ENCODE measurements around the gene KIF3B.
"Not testable (repeated sequence)": the region's sequence is repeated elsewhere in the genome, so short reads cannot be mapped to it uniquely, and the experiment has no call there.

Gene KIF3B

DNA sequence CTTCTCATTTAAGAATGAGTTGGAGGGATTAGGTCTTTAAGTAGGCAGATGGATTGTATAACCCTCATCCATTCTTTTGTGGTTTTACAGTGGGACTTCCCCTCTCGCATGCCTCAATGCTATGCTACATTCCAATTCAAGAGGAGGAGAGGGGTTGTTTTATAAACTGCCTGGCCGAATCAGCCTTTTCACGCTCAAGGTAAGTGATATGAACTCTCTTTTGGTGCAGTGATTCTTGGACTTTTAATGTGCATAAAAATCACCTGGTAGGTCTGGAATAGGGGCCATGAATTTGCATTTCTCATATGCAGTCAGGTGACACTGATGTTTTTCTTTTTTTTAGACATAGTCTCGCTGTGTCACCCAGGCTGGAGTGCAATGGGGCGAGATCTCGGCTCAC, 91.5 kb downstream of the KIF3B start:
- peaks cover 40% of the 10 kb centered on the region for H3K4me1 ChIP-seq (ENCODE audit: low read length)
- H3K9me3 ChIP-seq (replicated peaks; ENCODE audit: insufficient read depth, low read length), result no peaks in the 10 kb centered on the region
- H3K4me2 ChIP-seq (ENCODE audit: low read depth, low read length), result peak overlapping the region; percentile 83
- H3K79me2 ChIP-seq (ENCODE audit: low read length), result peaks cover 95% of the 10 kb centered on the region
- H3K9me2 ChIP-seq (replicated peaks; ENCODE audit: insufficient read depth, low read length), result no peaks in the 10 kb centered on the region
- H3K36me3 ChIP-seq (replicated peaks; ENCODE audit: insufficient read depth, low read length), result no peaks in the 10 kb centered on the region; the same call in 1 of the 2 replicates
- peaks cover 24% of the 10 kb centered on the region; the same call in 1 of the 2 replicates for H4K20me1 ChIP-seq (ENCODE audit: insufficient read depth, low read length)
- H3K9ac ChIP-seq (ENCODE audit: low read length), result peak overlapping the region; percentile 22; the same call in 1 of the 2 replicates
- no peak for TF ChIP-seq EZH2phosphoT487 (IDR thresholded peaks at IDR 0.05; ENCODE audit: low read length)
- no peak for TF ChIP-seq EZH2 (optimal IDR thresholded peaks at IDR 0.05; ENCODE audit: low read depth, low read length)
- TF ChIP-seq, protein P1, sequence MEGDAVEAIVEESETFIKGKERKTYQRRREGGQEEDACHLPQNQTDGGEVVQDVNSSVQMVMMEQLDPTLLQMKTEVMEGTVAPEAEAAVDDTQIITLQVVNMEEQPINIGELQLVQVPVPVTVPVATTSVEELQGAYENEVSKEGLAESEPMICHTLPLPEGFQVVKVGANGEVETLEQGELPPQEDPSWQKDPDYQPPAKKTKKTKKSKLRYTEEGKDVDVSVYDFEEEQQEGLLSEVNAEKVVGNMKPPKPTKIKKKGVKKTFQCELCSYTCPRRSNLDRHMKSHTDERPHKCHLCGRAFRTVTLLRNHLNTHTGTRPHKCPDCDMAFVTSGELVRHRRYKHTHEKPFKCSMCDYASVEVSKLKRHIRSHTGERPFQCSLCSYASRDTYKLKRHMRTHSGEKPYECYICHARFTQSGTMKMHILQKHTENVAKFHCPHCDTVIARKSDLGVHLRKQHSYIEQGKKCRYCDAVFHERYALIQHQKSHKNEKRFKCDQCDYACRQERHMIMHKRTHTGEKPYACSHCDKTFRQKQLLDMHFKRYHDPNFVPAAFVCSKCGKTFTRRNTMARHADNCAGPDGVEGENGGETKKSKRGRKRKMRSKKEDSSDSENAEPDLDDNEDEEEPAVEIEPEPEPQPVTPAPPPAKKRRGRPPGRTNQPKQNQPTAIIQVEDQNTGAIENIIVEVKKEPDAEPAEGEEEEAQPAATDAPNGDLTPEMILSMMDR (IDR thresholded peaks at IDR 0.05; ENCODE audit: low read length), result no peak
- no peaks in the 10 kb centered on the region for H3K27me3 ChIP-seq (replicated peaks; ENCODE audit: insufficient read depth, low read length)
- peak overlapping the region; percentile 26 for H3K4me3 ChIP-seq (ENCODE audit: low read length)
- H3K27ac ChIP-seq (ENCODE audit: low read length), result peak overlapping the region; percentile 63; the same call in 1 of the 2 replicates
- H3F3A ChIP-seq (ENCODE audit: insufficient read depth, low read length), result peaks cover 25% of the 10 kb centered on the region
- peak; percentile 42 for DNase-seq
- peak overlapping the region; percentile 19; the same call in 1 of the 2 replicates for H2AFZ ChIP-seq (ENCODE audit: low read length)

DNA sequence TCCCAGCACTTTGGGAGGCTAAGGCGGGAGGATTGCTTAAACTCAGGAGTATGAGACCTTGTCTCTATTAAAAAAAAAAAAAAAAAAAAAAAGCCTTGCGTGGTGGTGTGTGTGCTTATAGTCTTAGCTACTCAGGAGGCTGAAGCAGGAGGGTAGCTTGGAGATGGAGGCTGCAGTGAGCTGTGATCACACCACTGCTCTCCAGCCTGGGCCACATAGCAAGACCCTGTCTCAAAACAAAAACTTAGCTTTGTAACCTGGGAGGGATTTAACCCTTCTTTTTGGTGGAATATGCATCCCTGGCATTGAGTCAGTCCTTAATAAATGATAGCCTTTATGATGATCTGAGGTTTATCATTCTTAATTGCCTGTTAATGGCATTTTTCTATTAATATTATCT, 93.4 kb downstream of the KIF3B start:
- Histone ChIP-seq H3K9me3 (replicated peaks; ENCODE audit: insufficient read depth, low read length) (no peaks in the 10 kb centered on the region), H3K27ac (ENCODE audit: low read length) (no peak overlapping the region), H3K9ac (ENCODE audit: low read length) (no peak overlapping the region), H3K4me3 (ENCODE audit: low read length) (no peak overlapping the region), H3K79me2 (ENCODE audit: low read length) (peaks cover 89% of the 10 kb centered on the region), H3K4me2 (ENCODE audit: low read depth, low read length) (no peak overlapping the region), H4K20me1 (ENCODE audit: insufficient read depth, low read length) (peaks cover 6% of the 10 kb centered on the region; the same call in 1 of the 2 replicates), H3K27me3 (replicated peaks; ENCODE audit: insufficient read depth, low read length) (no peaks in the 10 kb centered on the region), H3K4me1 (ENCODE audit: low read length) (peaks cover 29% of the 10 kb centered on the region), H3F3A (ENCODE audit: insufficient read depth, low read length) (peaks cover 25% of the 10 kb centered on the region), H3K36me3 (replicated peaks; ENCODE audit: insufficient read depth, low read length) (no peaks in the 10 kb centered on the region; the same call in 1 of the 2 replicates), H3K9me2 (replicated peaks; ENCODE audit: insufficient read depth, low read length) (no peaks in the 10 kb centered on the region), H2AFZ (ENCODE audit: low read length) (no peak overlapping the region)
- no peak for DNase-seq
- TF ChIP-seq EZH2phosphoT487 (IDR thresholded peaks at IDR 0.05; ENCODE audit: low read length), result no peak
- TF ChIP-seq EZH2 (optimal IDR thresholded peaks at IDR 0.05; ENCODE audit: low read depth, low read length), result no peak
- TF ChIP-seq, protein P1 (IDR thresholded peaks at IDR 0.05; ENCODE audit: low read length), result no peak

DNA sequence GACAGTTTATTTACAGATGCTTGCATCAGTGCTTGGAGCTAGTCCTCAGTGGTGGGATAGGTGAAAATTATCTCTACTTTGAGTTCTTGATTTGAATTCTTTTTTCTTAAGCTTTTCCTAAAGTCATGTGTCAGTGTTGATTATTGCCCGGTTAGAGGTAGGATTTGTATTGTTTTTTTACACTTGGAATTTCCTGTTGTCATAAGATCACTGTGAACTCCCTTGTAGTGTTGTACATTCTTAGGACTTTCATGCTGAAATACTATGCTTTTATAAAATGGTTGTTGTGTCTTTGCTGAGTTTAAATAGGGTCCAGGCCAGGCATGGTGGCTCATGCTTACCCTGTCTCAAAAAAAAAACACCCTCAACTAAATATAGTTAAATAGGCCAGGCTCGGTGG, 101.0 kb downstream of the KIF3B start:
- Histone ChIP-seq H3K4me2 (ENCODE audit: low read depth, low read length) (no peak overlapping the region), H2AFZ (ENCODE audit: low read length) (no peak overlapping the region), H3K4me1 (ENCODE audit: low read length) (no peaks in the 10 kb centered on the region), H3K36me3 (replicated peaks; ENCODE audit: insufficient read depth, low read length) (no peaks in the 10 kb centered on the region), H3K79me2 (ENCODE audit: low read length) (peaks cover 50% of the 10 kb centered on the region), H3K27me3 (replicated peaks; ENCODE audit: insufficient read depth, low read length) (no peaks in the 10 kb centered on the region), H3K9me3 (replicated peaks; ENCODE audit: insufficient read depth, low read length) (no peaks in the 10 kb centered on the region), H3K9me2 (replicated peaks; ENCODE audit: insufficient read depth, low read length) (no peaks in the 10 kb centered on the region), H3K9ac (ENCODE audit: low read length) (no peak overlapping the region), H3F3A (ENCODE audit: insufficient read depth, low read length) (no peaks in the 10 kb centered on the region), H3K4me3 (ENCODE audit: low read length) (no peak overlapping the region), H3K27ac (ENCODE audit: low read length) (no peak overlapping the region), H4K20me1 (ENCODE audit: insufficient read depth, low read length) (no peaks in the 10 kb centered on the region)
- TF ChIP-seq EZH2 (optimal IDR thresholded peaks at IDR 0.05; ENCODE audit: low read depth, low read length), result no peak
- TF ChIP-seq EZH2phosphoT487 (IDR thresholded peaks at IDR 0.05; ENCODE audit: low read length), result no peak
- TF ChIP-seq, protein P1 (IDR thresholded peaks at IDR 0.05; ENCODE audit: low read length), result no peak
- DNase-seq, result no peak

- not testable (repeated sequence) for H3K9me2 ChIP-seq (replicated peaks; ENCODE audit: insufficient read depth, low read length); H3K36me3 ChIP-seq (replicated peaks; ENCODE audit: insufficient read depth, low read length); H3K27me3 ChIP-seq (replicated peaks; ENCODE audit: insufficient read depth, low read length); H3K9ac ChIP-seq (ENCODE audit: low read length); H3K4me3 ChIP-seq (ENCODE audit: low read length); H2AFZ ChIP-seq (ENCODE audit: low read length); H3K4me2 ChIP-seq (ENCODE audit: low read depth, low read length); H3K4me1 ChIP-seq (ENCODE audit: low read length); H3K27ac ChIP-seq (ENCODE audit: low read length); DNase-seq; H3K9me3 ChIP-seq (replicated peaks; ENCODE audit: insufficient read depth, low read length); H3F3A ChIP-seq (ENCODE audit: insufficient read depth, low read length); H4K20me1 ChIP-seq (ENCODE audit: insufficient read depth, low read length)
- peaks cover 56% of the 10 kb centered on the region for H3K79me2 ChIP-seq (ENCODE audit: low read length)
Observed at GRCh38 chr20:32380037-32380436, 102.6 kb downstream of the KIF3B start.
